Transverse colon (tissue), 4 donors: ENCODE data around the gene KIF14. TPM values are rescaled to one million over a fixed set of nuclear protein-coding genes. Genes with fewer than 3 reads are reported as not detected.

Source experiments
- DNase-seq: peaks from one replicate; pipeline ENCODE4 v3.0.0-alpha.2; 2019
- H3K27ac ChIP-seq, 4 donors: fragments of 200-600 bp; sonication (generic); 2 replicates each; pipeline ENCODE4 v1.5.1; 2016 to 2018; ENCODE audit warnings: inconsistent platforms in 4 of 4
- H3K27me3 ChIP-seq: fragments of 200-600 bp; sonication (generic); 2 replicates; pipeline ENCODE4 v1.5.1; 2017; ENCODE audit warnings: inconsistent platforms
- H3K36me3 ChIP-seq, 4 donors: fragments of 200-600 bp; sonication (generic); 2 replicates each; pipeline ENCODE4 v1.5.1; 2017 to 2019; ENCODE audit warnings: inconsistent platforms in 4 of 4
- H3K4me1 ChIP-seq, 4 donors: fragments of 200-600 bp; sonication (generic); 2 replicates each; pipeline ENCODE4 v1.5.1; 2017 to 2020; ENCODE audit warnings: inconsistent platforms in 4 of 4
- H3K4me3 ChIP-seq, 4 donors: fragments of 200-600 bp; sonication (generic); 1 replicate in 1 of 4; 2 replicates in 3 of 4; pipeline versions ENCODE4 v1.5.1 to v1.6.1; 2017 to 2019; ENCODE audit warnings: inconsistent platforms in 4 of 4
- H3K9me3 ChIP-seq, 2 donors: fragments of 200-600 bp; sonication (generic); 2 replicates each; pipeline ENCODE4 v1.5.1; 2017 to 2019; ENCODE audit warnings: inconsistent platforms in 2 of 2
- CTCF ChIP-seq, 5 experiments: fragments of 200-600 bp in 3 of 5; fragments of 450-650 bp in 2 of 5; sonication (generic) in 3 of 5; IDR thresholded peaks; 1 replicate in 2 of 5; 2 replicates in 3 of 5; pipeline ENCODE4 v1.5.1; 2016 to 2017; ENCODE audit warnings: antibody characterized with exemption in 5 of 5, inconsistent platforms in 3 of 5, mild to moderate bottlenecking in 2 of 5, moderate library complexity in 1 of 5
- EP300 ChIP-seq: sonication (generic); formaldehyde crosslinking; IDR thresholded peaks from one replicate; pipeline ENCODE4 v1.6.1; 2017; ENCODE audit warnings: antibody characterized with exemption, low read depth
- POLR2A ChIP-seq: fragments of 450-650 bp; IDR thresholded peaks from one replicate; pipeline ENCODE4 v1.6.1; 2016; ENCODE audit warnings: antibody characterized with exemption, mild to moderate bottlenecking, moderate library complexity
- POLR2AphosphoS5 ChIP-seq, 3 donors: sonication (generic); formaldehyde crosslinking; IDR thresholded peaks; one replicate each; pipeline ENCODE4 v1.6.1; 2016; ENCODE audit warnings: antibody characterized with exemption in 3 of 3
- WGBS, 2 donors: methylation state at CpG; one replicate each; pipeline ENCODE4 v1.1.5; 2018; ENCODE audit warnings: low coverage in 1 of 2; 5-methylcytosine and 5-hydroxymethylcytosine counted together
- in situ Hi-C, 4 donors: fragments of 200-750 bp; cut with MboI; loops; one replicate each; pipeline versions ENCODE4 v1.15.0 to v1.15.1; 2017; ENCODE audit warnings: low sequenced_read_pairs in 3 of 4, low pct_ligation_motif_present in 1 of 4, low pct_unique_long_range_greater_than_20kb in 1 of 4
- intact Hi-C: fragments of 100-400 bp; cut with DNase I; formaldehyde crosslinking; loops from one replicate; pipeline ENCODE4 v1.15.1; 2023; ENCODE audit warnings: low total_unique reads
- total RNA-seq, 4 donors: library from RNA; depleted of rRNA; stranded (reverse); fragments of >200 nt; gene quantifications; one replicate each; pipeline ENCODE4 v1.1.0, GENCODE V29; 2016

KIF14 gene
- total RNA-seq, 4 donors from 2014 or later = 0.40 to 0.68 (median 0.64) TPM; not detected in 1

DNA sequence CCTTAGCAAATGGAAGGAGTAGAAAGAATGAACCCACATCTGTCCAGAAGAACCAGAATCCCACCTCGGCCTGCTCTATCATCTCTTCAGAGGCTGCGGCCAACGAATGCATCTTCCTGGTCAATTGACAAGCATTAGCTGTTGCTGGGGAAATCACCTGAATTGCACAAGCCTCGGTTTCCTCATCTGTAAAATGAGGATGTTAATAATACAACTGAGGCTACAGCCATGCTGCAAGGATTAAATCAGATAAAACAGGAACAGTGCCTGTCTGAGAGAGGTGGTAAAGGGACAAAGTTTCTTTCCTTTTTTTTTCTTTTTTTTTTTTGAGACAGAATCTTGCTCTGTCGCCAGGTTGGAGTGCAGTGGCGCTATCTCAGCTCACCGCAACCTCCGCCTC lies 99.8 kb downstream of the KIF14 start:
- DNase-seq = no peak
- Histone ChIP-seq H3K4me3 (no peak overlapping the region), H3K36me3 (no peaks in the 10 kb centered on the region), H3K9me3 (no peaks in the 10 kb centered on the region), H3K4me1 (no peaks in the 10 kb centered on the region), H3K27ac (no peak overlapping the region), H3K27me3 (no peaks in the 10 kb centered on the region)
- intact Hi-C loops = no loop called here
- no peak for TF ChIP-seq POLR2AphosphoS5 (IDR thresholded peaks at IDR 0.05)
- 85 to 89% methylated on average over 8 of the region's 8 CpGs for WGBS, 2 donors
- in situ Hi-C loops = loop anchor here in 1 of 4 donors (25.0 kb wide), 1 partner anchor 1758 kb away; no protein-coding TSS in a partner anchor

- H3K9me3 ChIP-seq = no peaks in the 10 kb centered on the region
- TF ChIP-seq EP300 (no peak), POLR2AphosphoS5 (IDR thresholded peaks at IDR 0.05) (no peak), CTCF (IDR thresholded peaks at IDR 0.05) (no peak), POLR2A (no peak)
- no peak for DNase-seq
- in situ Hi-C loops = loop anchor here in 2 of 4 donors (10.0 to 25.0 kb wide), 2 partner anchors 834 to 1756 kb away; no protein-coding TSS in a partner anchor
- no peak overlapping the region for H3K4me3 ChIP-seq
- H3K27ac ChIP-seq = no peak overlapping the region
- no peaks in the 10 kb centered on the region for H3K27me3 ChIP-seq
- H3K36me3 ChIP-seq = no peaks in the 10 kb centered on the region
- intact Hi-C loops = no loop called here
- H3K4me1 ChIP-seq = no peaks in the 10 kb centered on the region
- 82 to 91% methylated on average over 1 of the region's 1 CpG for WGBS, 2 donors
Observed at GRCh38 chr1:200518524-200518923, 102.0 kb downstream of the KIF14 start.

- H3K27ac ChIP-seq = no peak overlapping the region
- peaks cover 7% of the 10 kb centered on the region for H3K27me3 ChIP-seq
- no peaks in the 10 kb centered on the region for H3K9me3 ChIP-seq
- intact Hi-C loops = no loop called here
- in situ Hi-C loops = loop anchor here in 2 of 4 donors (10.0 to 25.0 kb wide), 2 partner anchors 827 to 1750 kb away; no protein-coding TSS in a partner anchor
- no peak for TF ChIP-seq POLR2AphosphoS5 (IDR thresholded peaks at IDR 0.05)
- TF ChIP-seq EP300 = no peak
- no peak for TF ChIP-seq POLR2A
- TF ChIP-seq CTCF (IDR thresholded peaks at IDR 0.05) = no peak
- no peak for DNase-seq
- H3K36me3 ChIP-seq = no peaks in the 10 kb centered on the region
- no peak overlapping the region for H3K4me3 ChIP-seq
- peaks cover 0 to 7% (median 0%) of the 10 kb centered on the region in 4 donors for H3K4me1 ChIP-seq
- WGBS, 2 donors = 56 to 77% methylated on average over 3 of the region's 3 CpGs
Observed at GRCh38 chr1:200512191-200512590, 108.4 kb downstream of the KIF14 start.

GRCh38 chr1:200510228-200510623 lies 110.3 kb downstream of the KIF14 start:
- H3K9me3 ChIP-seq = no peaks in the 10 kb centered on the region
- no peak overlapping the region for H3K27ac ChIP-seq
- in situ Hi-C loops = loop anchor here in 2 of 4 donors (10.0 to 25.0 kb wide), 2 partner anchors 825 to 1748 kb away; no protein-coding TSS in a partner anchor
- no peaks in the 10 kb centered on the region for H3K36me3 ChIP-seq
- peaks cover 15% of the 10 kb centered on the region for H3K27me3 ChIP-seq
- TF ChIP-seq EP300 (no peak), CTCF (IDR thresholded peaks at IDR 0.05) (peak; percentile 82 to 98 (median 91))
- intact Hi-C loops = no loop called here
- WGBS, 2 donors = 14 to 21% methylated on average over 4 of the region's 4 CpGs
- peak; percentile 74 for DNase-seq
- H3K4me1 ChIP-seq = peaks cover 0 to 7% (median 0%) of the 10 kb centered on the region in 4 donors
- H3K4me3 ChIP-seq = no peak overlapping the region

GRCh38 chr1:200506471-200506870 lies 114.1 kb downstream of the KIF14 start:
- H3K4me3 ChIP-seq = no peak overlapping the region
- in situ Hi-C loops = loop anchor here in 1 of 4 donors (25.0 kb wide), 1 partner anchor 1744 kb away; no protein-coding TSS in a partner anchor
- H3K36me3 ChIP-seq = no peaks in the 10 kb centered on the region
- DNase-seq = no peak
- H3K27ac ChIP-seq = no peak overlapping the region
- H3K9me3 ChIP-seq = no peaks in the 10 kb centered on the region
- peaks cover 8% of the 10 kb centered on the region for H3K27me3 ChIP-seq
- intact Hi-C loops = no loop called here
- no peak for TF ChIP-seq POLR2A
- no peak for TF ChIP-seq EP300
- no peak for TF ChIP-seq CTCF (IDR thresholded peaks at IDR 0.05)
- TF ChIP-seq POLR2AphosphoS5 (IDR thresholded peaks at IDR 0.05) = no peak
- H3K4me1 ChIP-seq = peaks cover 0 to 7% (median 0%) of the 10 kb centered on the region in 4 donors
- WGBS, 2 donors = 64 to 72% methylated on average over 8 to 12 of the region's 12 CpGs
